Spleen (tissue), 7 donors: ENCODE measurements around the gene MYO1F.

Source experiments
- CTCF ChIP-seq, 11 experiments: fragments of 200-600 bp in 7 of 11; fragments of 450-650 bp in 4 of 11; sonication (generic) in 4 of 11; IDR thresholded peaks in 8 of 11; conservative IDR thresholded peaks in 3 of 11; 1 replicate in 7 of 11; 2 replicates in 4 of 11; pipeline versions ENCODE4 v1.4.0 to v1.8.0; 2016 to 2021; ENCODE audit warnings: antibody characterized with exemption in 11 of 11, inconsistent platforms in 4 of 11, mild to moderate bottlenecking in 1 of 11
- POLR2A ChIP-seq, 3 donors: fragments of 450-650 bp; IDR thresholded peaks; one replicate each; pipeline ENCODE4 v1.5.1; 2017; ENCODE audit warnings: antibody characterized with exemption in 3 of 3, mild to moderate bottlenecking in 1 of 3
- POLR2AphosphoS5 ChIP-seq, 3 donors: sonication (generic); formaldehyde crosslinking; IDR thresholded peaks; one replicate each; pipeline ENCODE4 v1.5.1; 2017; ENCODE audit warnings: antibody characterized with exemption in 3 of 3
- donor health status: DM: no; HTN: no; CAD: no; lungs with moderate emphysema.
- donor health status: DM: no; HTN: no; CAD: no.
- donor health status: DM: no; HTN: no; CAD: no.

- TF ChIP-seq CTCF (IDR thresholded peaks at IDR 0.05 in 8 of 11, conservative IDR thresholded peaks at IDR 0.05 in 3 of 11) (no peak), POLR2A (IDR thresholded peaks at IDR 0.05) (no peak), POLR2AphosphoS5 (IDR thresholded peaks at IDR 0.05) (no peak)
Observed at GRCh38 chr19:8528500-8528899, 48.7 kb downstream of the MYO1F start.
